HG02840 (cell line): ENCODE results near the gene FBXL7.

Source experiments
- ATAC-seq: cut with Tn5 transposase; IDR thresholded peaks from one replicate; pipeline ENCODE4 v1.9.1; 2021; ENCODE audit warnings: mild to moderate bottlenecking, moderate library complexity, moderate number of reproducible peaks; ENCODE audit not compliant: unreplicated experiment, low FRiP score

FBXL7 gene

DNA sequence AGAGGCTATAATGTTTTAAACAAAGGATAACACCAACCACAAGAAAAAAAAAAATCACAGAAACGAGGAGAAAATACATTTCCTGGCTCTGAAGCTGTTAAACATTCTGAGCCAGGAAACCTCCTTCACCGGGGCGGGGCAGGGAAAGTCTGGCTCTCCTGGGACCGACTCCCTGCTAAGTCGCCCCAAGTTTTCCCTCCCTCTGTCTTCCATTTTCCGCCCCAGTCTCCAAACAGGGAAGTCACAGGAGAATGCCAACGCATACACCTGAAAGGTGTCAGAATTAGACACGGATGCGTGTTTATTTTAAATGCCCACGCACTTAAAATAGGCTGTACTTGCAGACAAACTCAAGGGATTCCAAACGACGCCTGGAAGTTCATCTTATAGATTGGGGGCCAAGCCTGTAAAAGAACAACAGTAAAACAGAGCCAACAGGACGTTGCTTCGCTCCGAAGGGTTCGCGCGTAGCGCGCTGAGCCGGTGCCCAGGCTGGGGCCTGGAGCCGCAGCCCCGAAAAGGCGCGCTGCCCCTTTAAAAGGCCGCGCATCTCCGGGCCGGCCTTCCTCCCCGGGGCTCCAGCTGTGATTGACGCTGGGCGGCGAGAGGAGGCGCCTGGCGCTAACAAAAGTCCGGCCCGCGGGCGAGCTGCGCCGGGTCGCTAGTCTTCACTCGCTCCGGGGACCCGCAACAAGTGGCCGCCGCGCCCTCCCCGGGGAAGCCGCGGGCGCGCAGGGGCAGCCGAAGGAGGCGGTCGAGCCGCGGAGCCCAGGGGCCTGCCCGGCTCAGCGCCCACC, at the start of gene FBXL7:
Gene FBXL7, plus strand, starts transcription at position 653 of the 797 bp plus-strand sequence.
- ATAC-seq, result no peak

DNA sequence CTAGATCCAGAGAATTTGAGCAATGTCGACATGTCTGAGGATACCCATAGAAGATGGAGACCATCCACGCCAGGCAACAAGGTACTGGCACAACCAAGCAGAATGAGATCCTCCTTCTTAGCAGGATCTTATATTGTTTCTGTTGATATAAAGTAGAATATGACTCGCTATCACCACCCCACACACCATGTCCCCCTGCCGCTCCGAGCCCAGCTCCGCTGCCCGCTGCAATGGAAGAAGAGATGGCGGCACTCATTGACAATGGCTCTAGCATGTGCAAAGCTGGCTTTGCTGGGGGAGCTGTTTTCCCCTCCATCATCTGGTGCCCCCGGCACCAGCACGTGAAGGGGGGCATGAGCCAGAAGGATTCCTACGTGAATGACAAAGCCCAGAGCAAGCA, 49.5 kb upstream of the FBXL7 start:
- ATAC-seq, result no peak

DNA sequence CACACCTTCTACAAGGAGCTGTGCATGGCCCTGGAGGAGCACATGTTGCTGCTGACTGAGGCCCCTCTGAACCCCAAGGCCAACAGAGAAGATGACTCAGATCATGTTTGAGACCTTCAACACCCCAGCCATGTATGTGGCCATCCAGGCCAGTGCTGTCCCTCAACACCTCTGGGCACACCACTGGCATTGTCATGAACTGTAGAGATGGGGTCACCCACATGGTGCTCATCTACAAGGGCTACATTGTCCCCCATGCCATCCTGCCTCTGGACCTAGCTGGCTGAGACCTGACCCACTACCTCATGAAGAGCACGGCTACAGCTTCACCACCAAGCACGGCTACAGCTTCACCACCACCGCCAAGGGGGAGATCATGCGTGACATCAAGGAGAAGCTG, 49.0 kb upstream of the FBXL7 start:
- ATAC-seq, result no peak

DNA sequence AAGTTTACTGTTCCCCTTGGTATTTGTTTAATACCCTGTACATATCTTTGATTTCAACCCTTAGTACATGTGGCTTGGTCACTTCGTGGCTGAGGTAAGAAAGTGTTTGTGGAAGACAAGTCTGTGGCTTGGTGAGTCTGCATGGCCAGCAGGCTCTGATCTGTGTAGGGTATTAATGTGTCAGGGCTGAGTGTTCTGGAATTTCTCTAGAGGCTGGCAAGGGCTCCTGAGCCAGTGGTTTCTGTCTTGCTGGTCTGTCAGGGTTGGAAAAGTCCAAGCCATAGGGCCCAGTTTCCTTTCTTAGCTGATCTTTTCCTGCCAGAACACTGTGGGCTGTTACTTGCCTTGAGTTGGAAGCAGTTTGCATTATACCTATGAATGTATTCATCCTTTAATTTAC, 48.0 kb upstream of the FBXL7 start:
- no peak for ATAC-seq

DNA sequence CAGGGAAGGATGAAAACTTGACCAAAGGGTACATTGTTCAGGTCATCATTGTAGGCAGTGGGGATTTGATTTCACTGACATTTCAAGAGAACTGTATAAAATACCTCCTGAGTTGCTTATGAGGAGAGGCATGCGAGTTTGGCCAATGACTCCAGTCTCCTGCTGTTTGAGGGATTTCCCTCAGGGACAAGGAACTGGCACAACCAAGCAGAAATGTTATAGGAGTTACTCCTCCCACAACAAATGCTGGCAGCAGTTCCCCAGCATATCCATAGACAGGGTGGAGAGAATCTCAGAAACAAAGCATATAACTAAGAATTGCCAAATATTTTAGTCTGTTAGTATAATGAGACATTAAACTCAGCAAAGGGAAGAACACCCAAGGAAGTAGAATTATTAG, 47.2 kb upstream of the FBXL7 start:
- no peak for ATAC-seq

DNA sequence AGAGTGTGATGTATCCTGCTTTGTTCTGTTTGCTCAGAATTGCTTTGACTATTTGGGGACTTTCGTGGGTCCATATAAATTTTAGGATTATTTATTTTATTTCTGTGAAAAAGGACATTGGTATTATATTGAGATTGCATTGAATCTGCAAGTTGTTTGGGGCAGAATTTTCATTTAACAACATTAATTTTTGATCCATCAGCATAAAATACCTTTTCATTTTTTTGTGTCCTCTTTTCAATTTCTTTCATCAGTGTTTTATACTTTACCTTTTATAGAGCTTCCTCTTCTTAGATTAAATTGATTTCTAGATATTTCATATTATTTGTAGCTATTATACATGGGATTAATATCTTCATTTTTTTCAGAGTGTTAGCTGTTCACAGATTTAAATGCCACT, 40.8 kb upstream of the FBXL7 start:
- no peak for ATAC-seq

DNA sequence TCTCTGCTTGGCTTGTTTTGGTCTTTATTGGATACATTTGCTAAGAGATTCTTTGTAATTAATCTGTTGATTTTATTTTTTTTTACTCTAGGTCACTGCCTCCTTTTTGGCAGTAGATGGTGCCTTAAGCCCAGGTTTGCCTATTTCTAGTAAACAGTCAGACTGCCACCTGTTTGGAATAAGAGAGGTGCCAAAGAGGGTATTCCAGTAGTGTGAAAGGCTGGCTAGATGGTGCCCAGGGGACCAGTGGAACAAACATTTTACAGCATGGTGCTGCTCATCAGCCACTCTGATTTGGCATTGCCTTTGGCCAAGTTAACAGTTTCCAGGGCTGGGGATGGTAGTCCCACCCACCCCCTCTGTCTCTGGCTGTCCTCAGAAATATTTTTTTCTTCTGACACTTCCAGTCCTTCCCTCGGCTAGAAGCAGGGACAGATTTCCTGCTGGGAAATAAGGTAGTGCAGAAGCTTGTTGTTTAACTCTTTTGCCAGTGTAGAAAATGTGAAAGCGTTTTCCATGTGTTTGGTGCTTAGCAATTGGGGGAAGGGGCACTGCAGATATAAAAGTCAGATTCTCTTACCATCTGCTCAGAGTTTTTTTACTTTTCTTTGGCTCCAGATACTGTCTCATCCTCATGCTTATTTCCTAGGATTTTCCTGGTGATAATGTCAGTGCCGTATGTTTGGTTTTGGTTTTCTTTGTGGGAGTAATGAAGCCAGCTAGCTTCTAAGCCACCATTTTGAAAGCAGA, 36.6 kb upstream of the FBXL7 start:
- no peak for ATAC-seq

DNA sequence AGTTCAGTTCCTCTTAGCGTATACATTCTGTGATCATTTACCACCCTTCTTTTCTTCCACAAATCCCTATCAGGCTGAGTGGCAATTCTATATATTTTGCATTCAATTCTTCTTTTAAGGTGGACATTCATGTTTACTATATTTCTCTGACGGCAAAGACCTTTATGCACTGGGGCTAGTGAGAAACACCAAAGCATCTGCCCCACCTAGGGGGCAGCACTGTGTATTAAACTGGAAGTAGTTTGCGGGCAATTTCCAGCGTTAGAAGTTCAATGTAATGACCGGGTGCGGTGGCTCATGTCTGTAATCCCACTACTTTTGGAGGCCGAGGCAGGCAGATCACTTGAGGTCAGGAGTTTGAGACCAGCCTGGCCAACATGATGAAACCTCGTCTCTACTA, 27.9 kb upstream of the FBXL7 start:
- ATAC-seq, result no peak

DNA sequence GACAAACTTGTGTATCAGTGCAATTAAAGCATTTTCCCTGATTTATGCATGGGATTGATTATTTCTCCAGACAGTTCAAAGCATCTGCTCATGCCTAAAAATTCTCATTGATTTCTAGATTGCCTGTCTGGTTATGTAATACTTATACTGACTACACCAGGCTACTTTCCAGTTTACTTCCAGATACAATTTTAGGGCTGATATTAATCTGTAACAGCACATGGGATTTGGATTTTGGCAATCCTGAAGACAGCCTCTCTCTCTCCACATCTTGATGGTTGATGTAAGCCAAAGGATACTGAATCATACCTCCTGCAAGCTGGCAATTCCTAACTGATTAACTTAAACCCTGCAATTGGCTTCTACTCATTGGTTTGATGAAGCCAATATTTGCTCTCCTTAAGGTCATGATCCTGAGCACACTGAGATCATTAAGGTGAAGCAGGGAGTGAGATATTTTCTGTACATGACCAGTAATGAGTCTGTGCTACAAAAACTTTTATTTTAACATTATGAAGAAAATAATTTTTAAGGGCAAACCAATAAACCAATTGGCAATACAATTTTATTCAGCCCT, 25.7 kb upstream of the FBXL7 start:
- ATAC-seq, result no peak

DNA sequence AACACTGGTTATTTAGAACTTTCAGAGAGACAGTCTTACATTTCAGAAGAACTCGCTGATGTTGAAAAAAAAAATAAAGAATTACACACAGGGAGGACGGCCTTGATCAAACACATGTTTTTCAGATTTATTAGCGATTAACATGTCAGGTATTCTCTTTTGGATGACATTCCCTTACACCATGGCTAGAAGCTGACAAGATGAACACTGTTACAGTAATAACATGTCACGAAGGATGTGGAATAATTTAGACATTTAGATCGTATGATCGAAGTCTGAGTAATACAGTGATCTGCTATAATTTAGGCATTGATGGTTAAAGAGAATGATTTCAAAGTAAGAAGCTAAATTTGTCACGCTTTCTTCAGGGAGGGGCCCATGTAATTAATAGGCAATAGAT, 24.6 kb upstream of the FBXL7 start:
- no peak for ATAC-seq

DNA sequence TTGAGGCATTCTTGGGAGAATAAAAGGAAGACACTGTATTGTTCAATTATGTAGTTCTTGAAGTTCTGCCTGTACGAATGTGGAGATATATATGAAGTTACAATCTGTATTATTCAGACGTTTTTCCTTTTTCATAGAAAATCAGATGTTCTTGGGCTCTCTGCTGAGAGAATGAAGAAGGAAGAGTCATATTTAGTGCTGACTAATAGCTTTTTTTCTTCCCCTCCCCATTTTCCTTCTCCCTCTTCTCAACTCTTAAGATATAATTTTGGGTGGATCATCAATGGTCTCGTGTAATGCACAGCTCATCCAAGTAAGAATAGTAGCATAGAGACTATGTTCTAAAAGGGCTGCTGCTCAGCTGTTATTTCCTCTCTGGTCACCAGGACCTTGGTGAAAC, 23.0 kb upstream of the FBXL7 start:
- ATAC-seq, result no peak

DNA sequence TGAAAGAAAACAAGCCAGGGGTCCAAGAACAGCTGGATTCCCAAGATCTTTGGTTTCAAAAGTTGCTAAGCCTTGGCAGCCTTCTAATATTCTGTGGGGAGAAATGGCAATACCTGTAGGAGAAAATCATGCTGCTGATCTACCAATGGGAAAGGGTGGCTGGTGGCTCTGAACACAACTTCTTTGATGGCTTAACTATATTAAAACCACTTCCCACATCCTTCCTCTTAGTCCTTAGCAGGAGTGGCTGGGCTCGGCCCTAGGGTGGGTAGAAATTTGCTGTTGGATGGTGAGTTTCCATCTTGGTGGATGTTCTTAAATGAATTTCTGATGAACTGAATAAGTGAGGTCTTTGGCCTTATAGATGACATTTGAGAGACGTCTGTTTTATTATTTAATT, 19.5 kb upstream of the FBXL7 start:
- ATAC-seq, result no peak

DNA sequence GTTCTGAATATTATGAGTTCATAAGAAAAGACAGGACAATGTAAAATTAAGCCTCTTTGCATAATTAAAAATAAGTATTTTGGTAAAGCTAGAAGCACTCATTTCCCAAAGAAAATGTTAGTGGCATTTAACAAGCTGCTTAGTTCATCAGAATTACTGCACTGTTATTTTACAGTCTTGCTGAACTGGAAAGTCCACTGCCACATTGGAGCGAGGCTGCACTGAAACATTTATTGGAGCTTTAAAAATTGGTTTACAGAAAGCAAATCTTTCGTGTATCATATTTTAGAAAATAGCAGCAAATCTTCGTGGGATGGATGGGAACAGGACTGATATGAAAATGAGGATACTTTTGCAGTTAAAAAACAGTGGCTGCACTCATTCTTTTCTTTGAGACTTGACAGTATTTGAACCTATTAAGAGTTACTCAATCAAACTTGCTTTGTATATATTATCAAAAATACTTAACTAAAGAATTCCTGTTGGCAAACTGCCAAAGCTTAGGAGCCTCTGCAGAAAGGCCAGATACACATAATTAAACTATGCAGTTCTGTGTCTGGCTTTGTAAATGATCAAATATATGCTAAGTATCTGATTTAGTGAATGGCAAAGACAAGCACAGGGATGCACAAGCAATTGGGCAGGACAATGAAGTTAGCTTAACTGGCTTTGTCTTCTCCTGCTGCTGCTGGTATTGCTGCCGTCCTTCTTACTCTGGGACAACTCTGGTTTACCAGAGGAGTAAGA, 16.5 kb upstream of the FBXL7 start:
- ATAC-seq, result no peak

DNA sequence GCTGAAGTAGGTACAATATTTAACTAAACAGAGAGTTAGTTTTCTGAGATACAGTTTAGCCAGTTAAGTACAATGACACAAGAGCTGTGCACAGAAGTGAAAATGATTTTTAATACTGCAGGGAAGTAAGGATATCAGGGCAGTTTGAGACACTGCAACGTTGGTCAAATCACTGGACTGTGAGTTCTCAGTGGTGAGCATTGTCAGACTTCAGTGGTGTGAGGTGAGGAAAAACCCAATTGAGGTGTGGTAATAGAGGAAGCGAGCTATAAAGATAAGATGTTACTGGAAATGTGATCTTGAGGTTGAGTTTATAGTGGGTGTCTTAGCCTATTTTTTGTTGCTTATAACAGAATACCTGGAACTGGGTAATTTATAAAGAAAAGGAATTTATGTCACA, 12.8 kb upstream of the FBXL7 start:
- ATAC-seq, result no peak

DNA sequence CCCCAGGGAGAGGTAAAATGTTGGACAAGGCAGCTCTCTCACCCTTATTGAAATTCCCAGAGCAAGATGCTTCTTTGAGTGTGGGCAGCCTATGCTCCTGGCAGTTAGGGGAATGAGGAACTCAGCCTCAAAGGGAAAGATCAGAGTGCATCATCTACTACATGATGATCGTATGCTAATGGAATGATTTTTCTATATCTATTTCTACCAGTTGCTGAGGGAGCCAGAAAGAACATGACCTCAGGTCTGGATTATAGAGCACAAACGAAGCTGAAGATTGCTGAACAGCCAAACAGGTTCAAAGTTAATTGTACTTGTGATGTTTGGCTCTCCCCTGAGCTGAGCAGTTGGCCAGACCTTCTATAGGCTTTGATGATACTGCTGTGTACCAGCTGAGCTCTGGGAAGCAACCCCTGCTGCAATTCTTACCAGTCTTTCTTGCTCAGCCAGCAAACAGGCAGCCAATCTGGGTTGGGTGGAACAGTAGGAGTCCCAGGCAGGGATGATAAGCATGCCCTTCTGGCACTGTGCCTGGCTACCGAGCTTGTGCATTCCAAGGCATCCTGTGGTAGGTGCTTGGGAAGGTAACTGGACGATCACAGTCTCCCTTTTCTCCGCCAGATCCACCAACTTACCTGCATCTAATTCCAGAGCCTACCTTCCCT, 10.3 kb upstream of the FBXL7 start:
- no peak for ATAC-seq

DNA sequence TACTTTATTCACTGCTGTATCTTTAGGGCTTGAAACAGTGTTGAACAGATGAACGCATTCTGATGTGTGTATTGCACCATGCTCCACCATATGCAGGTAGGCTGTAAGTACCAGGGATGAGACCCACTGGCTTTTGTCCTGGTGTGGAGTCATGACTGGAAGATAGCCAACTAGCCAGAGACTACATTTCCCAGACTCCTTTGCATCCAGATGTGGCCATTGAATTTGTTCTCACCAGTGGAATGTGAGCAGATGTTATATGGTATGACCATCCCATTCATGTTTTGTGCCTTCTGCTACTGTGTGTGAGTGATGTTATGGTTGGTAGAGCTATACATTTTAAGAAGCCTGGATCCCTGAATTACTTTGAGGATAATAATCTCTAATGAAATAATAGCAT, 7.4 kb upstream of the FBXL7 start:
- no peak for ATAC-seq

DNA sequence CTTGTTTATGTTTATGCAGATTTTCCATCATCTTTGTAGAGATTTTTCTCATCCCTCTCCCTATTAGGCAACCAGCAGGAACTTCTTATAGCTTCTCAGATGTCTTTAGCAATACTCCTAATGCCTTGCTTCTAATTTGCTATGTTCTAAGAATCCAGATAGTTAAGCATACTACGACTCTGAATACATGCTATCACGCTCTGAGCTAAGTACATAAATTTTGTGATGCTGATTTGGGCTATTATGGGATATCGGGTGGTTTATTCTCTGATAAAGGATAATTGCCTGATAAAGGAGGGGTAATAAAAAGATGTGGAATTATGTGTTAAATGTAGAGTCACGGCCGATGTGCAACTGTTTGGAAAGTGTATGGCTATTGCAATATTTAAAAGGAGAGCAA, 6.5 kb upstream of the FBXL7 start:
- ATAC-seq, result no peak

DNA sequence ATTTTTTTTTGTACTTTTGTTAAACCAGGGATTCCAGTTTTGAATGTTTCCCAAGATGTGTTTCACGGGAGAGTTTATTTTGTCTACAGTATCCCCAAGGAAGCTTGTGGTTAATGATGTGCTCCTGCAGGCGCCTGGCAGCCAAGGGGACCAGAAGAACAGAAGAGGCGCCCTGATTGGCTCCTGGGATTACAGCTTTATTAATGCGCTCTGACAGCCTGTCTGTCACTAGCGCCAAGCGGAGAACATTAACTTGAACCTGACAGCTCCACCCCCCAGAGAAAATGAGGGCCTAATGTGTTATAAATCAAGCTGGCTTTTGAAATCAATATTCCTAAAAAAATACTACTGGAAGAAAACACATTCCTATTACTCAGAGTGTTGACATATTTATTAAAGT, 5.0 kb upstream of the FBXL7 start:
- no peak for ATAC-seq

DNA sequence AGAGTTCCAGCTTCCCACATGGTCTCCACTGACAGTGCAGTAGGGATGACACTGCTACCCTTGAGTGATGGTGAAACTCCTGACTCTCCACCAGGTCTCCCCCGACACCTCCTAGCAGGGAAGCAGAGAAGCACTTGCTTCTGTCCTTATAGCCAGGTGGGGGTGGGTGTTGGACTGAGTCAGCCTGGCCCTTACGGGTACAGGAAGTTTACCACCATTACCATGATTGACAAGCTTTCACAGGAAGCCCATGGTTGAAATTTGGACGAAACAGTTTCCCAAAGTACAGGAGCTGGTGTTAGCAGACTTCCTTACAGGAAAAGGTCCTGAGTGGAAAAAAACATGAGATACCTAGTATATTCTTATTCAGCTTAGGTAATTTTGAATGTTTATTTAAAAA, 3.1 kb upstream of the FBXL7 start:
- no peak for ATAC-seq

DNA sequence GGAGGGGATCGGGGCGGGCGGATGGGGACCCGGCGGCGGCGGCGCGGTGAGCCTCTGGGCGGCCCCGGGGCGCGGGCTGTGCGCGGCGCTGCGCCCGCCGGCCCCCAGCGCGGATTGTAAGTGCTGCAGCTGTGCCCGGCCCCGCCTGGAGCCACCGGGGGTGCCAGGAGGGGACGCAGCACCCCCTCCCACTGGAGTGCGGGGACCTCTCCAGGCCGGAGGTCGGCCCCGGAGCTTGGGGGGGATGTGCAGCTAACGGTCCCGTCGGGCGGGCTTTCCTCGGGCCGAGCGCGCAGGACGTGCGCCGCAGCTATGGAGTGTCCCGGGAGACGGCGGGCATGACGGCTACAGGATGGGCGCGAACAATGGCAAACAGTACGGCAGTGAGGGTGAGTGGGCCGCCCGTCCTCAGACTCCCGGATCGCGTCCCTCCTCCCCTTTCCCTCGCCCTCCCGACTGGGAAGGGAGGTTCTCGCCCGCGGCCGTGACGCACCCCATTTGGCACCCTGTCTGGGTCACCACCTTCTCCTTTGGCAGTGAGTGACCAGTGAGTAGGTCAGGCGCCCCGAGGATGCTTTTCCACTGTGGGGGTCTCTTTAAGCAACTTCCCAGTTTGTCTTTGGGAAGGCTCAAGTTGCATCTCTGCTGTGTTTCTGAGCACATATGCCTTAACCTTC, 483 bp downstream of the FBXL7 start:
- ATAC-seq, result no peak
